GM19372 (cell line): Measurements from ENCODE around the gene PSME3.
"Not testable (repeated sequence)": the region's sequence is repeated elsewhere in the genome, so short reads cannot be mapped to it uniquely, and the experiment has no call there.

Experiments
- ATAC-seq: cut with Tn5 transposase; IDR thresholded peaks from one replicate; pipeline ENCODE4 v1.9.1; 2021; ENCODE audit warnings: mild to moderate bottlenecking, low read depth, moderate library complexity; ENCODE audit not compliant: unreplicated experiment

Gene PSME3

GRCh38 chr17:42872251-42872965, 39.2 kb downstream of the PSME3 start:
- no peak for ATAC-seq

GRCh38 chr17:42873315-42873714, 40.1 kb downstream of the PSME3 start:
- ATAC-seq = no peak

- not testable (repeated sequence) for ATAC-seq
These were observed 40.9 kb downstream of the PSME3 start for GRCh38 chr17:42873932-42874695.

DNA sequence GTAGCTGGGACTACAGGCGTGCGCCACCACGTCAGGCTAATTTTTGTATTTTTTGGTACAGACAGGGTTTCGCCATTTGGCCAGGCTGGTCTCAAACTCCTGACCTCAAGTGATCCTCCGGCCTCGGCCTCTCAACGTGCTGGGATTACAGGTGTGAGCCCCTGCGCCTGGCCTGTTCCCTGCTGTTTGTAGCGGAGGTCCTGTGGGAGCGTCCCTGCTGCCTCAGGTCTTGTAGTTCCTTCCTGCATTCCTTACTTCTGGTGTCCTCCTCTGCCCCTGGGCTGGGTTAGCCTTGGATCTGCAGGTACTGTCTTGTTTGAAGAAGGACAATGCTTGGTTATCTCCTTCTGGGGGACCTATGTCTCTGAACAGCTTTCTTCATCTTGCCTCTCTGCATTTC, 43.8 kb downstream of the PSME3 start:
- no peak for ATAC-seq

- ATAC-seq = no peak
These were observed 45.1 kb downstream of the PSME3 start for GRCh38 chr17:42878123-42878880.

DNA sequence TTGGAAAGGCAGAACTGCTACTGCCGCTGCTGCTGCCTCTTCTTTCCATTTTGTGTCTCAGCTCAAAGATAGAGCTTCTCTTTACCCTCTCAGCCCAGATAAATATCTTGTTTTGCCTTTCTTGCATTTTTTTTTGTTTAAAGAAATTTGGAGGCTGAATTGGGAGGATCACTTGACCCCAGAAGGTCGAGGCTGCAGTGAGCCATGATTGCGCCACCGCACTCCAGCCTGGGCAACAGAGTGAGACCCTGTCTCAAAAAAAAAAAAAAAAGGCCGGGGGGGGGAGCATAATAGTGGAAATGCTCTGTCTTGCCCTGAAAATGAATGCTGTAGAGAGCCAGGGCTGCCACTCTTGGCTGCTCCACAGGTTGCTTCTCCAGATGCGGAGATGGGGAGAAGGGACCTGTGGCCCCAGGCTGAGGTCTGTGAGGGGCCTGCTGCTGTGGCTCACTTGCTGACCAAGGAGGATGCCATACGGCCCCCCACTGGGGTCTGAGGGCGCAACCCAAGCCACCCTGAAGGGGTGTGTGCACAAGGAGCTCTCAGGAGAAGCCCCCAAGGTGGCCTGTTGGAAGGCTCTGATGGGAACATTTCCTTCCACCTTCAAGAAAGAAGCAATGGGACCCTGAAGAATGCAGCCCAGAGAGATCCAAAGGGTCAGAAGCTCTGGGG, 45.9 kb downstream of the PSME3 start:
- no peak for ATAC-seq

DNA sequence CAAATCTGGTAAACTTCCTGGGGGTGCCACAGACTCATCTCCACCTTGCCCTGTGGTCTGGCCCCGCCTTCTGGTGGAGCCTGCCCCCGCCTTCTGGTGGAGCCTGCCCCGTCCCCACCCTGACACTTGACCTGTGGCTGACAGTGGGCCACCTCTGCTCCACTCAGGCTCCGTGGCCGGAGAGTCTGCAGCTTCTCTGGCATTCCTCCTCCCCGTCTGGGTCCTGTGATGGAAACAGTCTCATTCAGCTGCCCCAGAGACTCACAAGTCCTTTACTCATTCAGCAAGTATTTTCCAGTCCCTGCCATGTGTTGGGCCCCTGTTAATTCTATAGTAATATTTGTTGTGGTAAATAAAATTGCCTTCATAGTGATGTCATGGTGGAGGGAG, 46.4 kb downstream of the PSME3 start:
- no peak for ATAC-seq

GRCh38 chr17:42880776-42881310, 47.6 kb downstream of the PSME3 start:
- ATAC-seq = no peak

- not testable (repeated sequence) for ATAC-seq
These were observed 48.5 kb downstream of the PSME3 start for GRCh38 chr17:42881706-42882105.

- ATAC-seq = no peak
These were observed 49.0 kb downstream of the PSME3 start for GRCh38 chr17:42882166-42882565.

DNA sequence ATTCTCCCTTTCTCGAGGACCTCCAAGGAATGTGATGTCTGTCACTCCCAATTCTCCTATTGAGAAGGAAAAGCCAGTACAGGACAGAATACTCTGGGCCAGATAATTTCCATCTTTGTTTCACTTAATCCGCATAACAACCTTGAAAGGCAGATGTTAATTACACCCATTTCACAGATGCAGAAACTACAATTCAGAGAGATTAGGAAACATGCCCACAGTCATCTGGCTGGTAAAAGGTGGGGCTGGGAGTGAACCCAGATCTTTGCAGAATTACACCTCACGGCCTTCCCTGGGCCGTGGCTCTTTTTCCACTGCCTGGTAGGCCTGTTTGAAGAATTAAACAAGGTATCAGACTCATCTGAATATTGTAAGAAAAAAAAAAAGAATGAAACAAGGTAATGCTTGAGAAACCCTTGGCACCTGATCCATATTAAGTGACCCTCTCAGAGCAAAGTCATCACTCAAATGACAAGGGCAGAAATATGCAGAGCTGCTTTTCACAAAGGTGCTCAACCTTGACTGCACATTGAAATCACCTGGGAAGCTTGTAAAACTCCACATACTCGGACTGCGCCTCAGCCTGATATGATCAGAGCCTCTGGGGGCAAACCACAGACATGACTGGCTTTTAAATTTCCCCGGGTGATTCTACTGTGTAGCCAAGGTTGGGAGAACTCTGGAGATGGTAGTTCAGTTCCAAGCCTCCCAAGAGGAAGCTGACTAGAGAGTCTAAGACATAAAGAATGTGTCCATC, 50.8 kb downstream of the PSME3 start:
- ATAC-seq = no peak

DNA sequence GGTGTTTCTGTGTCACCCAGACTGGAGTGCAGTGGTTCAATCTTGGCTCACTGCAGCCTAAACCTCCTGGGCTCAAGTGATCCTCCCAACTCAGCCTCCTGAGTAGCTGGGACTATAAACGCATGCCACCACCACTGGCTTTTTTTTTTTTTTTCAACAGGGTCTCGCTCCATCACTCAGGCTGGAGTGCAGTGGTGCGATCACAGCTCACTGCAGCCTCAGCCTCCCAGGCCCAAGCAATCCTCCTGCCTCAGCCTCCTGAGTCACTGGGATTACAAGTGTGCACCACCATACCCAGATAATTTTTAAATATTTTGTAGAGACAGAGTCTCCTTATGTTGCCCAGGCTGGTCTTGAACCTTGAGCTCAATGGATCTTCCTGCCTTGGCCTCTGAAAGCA, 52.6 kb downstream of the PSME3 start:
- ATAC-seq = not testable (repeated sequence)

DNA sequence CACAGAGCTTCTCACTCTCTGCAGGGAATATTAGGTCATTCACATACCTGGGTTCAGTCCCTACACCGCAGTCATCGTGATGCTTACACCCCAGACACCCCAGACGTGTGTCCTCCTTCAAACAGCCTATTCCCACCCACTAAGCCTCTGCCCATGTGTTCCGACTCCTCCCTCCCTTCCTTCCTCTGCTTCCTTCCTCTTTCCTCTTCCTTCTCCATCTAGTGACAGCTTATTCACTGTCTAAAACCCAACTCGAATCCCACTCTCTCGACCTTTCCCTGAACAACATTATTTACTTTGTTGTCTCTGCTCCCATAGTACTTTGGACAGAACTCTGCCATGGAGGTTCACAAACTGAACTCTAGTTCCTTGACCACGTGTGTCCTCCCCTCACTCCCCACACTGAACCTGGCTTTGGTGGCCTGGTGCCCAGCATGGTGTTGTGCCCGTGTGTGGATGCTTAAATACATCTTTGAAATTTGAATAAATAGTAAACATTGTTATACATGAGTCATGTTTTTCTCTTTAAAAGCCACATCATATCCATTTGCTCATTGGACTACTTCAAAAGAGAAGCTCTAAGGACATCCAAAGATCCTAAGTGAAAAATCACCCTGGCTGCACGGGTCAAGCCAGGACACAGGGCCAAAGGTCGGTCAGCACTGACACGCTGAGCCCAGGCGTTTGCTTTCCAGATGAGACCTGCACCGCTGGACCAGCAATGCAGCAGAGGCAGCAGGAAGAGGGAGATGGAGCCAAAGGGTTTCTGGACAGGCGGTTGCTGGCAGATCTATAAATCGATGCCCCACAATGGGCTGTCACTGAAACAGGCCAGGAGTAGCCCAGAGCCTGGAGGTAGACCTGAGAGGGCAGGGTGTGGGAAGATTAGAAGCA, 53.3 kb downstream of the PSME3 start:
- no peak for ATAC-seq

GRCh38 chr17:42889809-42890208, 56.6 kb downstream of the PSME3 start:
- no peak for ATAC-seq

GRCh38 chr17:42891539-42892152, 58.4 kb downstream of the PSME3 start:
- no peak for ATAC-seq

DNA sequence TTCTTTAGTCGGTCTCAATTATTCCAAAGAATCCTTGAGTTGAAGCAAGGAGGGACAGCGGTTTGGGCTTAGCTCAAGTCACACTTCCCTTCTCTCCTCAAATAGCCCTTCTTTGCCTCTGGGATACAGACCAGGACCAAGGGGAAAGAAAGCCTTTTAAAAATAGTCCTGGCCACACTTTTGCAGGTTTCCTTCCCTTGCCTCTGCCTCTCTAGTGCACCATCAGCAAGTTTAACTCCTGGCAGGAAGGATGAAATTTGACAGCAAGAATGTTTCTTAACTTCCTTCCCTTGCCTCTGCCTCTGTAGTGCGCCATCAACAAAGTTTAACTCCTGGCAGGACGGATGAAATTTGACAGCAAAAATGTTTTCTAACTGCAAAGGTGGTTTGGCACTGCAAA, 60.2 kb downstream of the PSME3 start:
- no peak for ATAC-seq
